ENCODE measurements around the gene FAM136A.

The FAM136A gene

DNA sequence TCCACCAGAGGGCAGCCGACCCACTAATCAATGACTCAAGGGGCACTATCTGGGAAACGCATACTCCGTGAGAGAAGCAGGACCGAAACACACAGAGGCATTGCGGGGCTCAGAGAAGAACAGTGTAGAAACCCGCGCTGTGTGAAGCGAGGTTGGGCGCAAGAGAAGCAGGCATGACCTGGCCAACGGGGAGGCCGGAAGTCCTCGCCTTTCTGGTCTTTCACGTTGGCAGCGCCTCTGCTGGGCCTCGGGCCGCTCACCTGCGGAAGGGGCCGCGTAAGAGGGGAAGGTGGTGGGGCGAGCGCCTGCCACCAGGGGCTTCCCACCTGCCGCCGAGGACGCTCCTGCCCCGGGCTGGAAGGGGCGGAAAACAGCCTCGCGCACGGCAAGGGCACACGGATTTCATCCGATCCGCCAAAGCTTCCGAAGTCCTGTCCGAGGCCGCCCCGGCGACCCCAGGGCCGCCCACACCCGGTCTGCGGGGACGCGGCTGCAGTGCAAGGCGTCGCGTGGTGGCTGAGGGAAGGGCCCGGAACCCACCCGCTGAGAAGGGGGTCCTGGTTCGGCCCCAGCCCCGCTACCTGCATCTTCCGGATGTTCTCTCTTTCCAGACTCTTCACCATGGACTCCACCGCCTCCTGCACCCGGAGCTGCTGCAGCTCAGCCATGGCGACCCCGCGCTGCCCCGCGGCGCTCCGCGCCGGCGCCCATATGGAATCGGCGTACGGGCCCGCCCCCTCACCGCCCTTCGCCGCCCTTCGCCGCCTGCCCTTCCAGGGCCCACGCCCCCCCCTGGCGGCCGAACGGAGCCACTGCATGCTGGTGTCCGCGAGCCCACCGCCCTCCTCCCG lies at the start of gene FAM136A:
FAM136A (minus strand) TSS at position 724 of the 851 bp plus-strand sequence; CDS start at position 668, 56 bp downstream.
- TF ChIP-seq, protein P1, sequence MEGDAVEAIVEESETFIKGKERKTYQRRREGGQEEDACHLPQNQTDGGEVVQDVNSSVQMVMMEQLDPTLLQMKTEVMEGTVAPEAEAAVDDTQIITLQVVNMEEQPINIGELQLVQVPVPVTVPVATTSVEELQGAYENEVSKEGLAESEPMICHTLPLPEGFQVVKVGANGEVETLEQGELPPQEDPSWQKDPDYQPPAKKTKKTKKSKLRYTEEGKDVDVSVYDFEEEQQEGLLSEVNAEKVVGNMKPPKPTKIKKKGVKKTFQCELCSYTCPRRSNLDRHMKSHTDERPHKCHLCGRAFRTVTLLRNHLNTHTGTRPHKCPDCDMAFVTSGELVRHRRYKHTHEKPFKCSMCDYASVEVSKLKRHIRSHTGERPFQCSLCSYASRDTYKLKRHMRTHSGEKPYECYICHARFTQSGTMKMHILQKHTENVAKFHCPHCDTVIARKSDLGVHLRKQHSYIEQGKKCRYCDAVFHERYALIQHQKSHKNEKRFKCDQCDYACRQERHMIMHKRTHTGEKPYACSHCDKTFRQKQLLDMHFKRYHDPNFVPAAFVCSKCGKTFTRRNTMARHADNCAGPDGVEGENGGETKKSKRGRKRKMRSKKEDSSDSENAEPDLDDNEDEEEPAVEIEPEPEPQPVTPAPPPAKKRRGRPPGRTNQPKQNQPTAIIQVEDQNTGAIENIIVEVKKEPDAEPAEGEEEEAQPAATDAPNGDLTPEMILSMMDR (conservative IDR thresholded peaks at IDR 0.05; ENCODE audit: control insufficient read depth, insufficient read depth, low read depth, low read length): peak; percentile 51
- H3K4me3 ChIP-seq (ENCODE audit: control insufficient read depth, low read depth, low read length): peak within 1 kb of the TSS; percentile 84
- peak; percentile 59 for DNase-seq (ENCODE audit: low read depth)

DNA sequence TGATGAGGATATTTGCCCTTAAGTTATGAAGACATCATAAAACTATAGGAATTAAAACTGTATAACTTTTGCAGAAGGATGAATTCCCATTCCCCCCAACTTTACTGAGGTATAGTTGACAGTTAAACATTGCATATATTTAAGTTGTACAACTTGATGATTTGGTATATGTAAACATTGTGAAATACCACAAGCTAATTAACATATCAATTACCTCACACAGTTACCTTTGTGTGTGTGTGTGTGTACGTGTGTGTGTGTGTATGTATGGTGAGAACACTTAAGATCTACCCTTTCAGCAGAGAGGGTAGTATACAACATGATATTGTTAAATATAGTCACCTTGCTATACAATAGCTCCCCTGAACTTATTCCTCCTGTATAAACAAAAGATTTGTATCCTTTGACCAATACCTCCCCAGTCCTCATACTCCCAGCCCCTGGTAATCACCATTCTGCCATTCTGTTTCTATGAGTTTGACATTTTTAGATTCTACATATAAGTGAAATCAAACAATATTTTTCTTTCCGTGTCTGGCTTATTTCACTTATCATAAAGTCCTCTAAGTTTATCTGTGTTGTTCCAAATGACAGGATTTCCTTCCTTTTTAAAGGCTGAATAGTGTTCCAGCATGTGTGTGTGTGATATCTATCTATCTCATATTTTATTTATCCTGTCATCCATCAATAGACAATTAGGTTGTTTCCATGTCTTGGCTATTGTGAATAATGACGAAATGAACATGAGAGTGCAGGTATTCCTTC lies 48.2 kb upstream of the FAM136A start:
- TF ChIP-seq, protein P1 (conservative IDR thresholded peaks at IDR 0.05; ENCODE audit: control insufficient read depth, insufficient read depth, low read depth, low read length): no peak
- no peak for DNase-seq (ENCODE audit: low read depth)
- no peak overlapping the region for H3K4me3 ChIP-seq (ENCODE audit: control insufficient read depth, low read depth, low read length)

DNA sequence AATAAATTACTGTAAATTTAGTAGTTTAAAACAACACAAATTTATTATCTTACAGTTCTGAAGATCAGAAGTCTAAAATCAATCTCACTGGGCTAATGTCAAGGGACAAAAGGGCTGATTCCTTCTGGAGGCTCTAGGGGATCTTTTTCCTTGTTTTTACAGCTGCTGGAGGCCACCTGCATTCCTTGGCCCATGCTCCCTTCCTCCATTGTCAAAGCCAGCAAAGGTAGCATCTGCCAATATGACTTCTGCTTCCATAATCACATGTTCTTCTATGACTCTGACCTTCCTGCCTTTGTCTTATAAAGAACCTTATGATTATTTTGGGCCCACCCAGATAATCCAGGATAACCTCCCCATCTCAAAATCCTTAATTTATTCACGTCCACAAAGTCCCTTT lies 46.0 kb upstream of the FAM136A start:
- H3K4me3 ChIP-seq (ENCODE audit: control insufficient read depth, low read depth, low read length): no peak overlapping the region
- TF ChIP-seq, protein P1 (conservative IDR thresholded peaks at IDR 0.05; ENCODE audit: control insufficient read depth, insufficient read depth, low read depth, low read length): no peak
- no peak for DNase-seq (ENCODE audit: low read depth)

DNA sequence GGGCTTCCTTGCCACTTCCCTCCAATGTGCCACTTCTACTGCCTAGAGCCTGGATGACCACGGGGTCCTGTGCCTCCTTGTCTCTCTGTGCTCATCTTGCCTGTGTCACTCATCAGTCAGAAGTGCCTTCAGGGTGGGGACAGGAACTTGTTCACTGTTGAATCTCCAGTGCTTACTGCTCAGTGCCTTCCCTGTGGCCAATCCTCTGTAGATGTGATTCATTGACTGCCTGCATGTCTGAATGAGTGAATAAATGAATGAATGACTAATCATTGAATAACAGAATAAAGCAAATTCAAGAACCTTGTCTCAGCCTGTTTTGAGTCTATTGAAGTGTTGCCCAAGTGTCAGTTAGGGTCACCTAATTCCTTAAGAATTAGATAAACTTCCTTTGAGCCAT lies 42.3 kb upstream of the FAM136A start:
- no peak overlapping the region for H3K4me3 ChIP-seq (ENCODE audit: control insufficient read depth, low read depth, low read length)
- DNase-seq (ENCODE audit: low read depth): peak; percentile 24
- TF ChIP-seq, protein P1 (conservative IDR thresholded peaks at IDR 0.05; ENCODE audit: control insufficient read depth, insufficient read depth, low read depth, low read length): no peak

DNA sequence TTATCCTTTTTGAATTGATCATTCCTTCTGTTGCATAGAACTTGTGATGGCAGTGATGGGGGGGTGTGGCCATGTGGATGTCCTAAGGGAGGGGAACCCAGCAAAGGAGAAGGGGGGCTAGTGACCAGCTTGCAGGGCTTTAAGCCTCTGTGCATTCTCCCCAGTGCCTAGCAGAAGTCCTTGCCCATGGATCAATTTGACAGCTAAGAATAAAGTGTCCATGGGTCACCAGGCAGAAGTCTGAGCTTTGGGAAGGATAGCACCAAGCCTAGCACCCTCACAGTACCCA lies 39.6 kb upstream of the FAM136A start:
- TF ChIP-seq, protein P1 (conservative IDR thresholded peaks at IDR 0.05; ENCODE audit: control insufficient read depth, insufficient read depth, low read depth, low read length): no peak
- no peak overlapping the region for H3K4me3 ChIP-seq (ENCODE audit: control insufficient read depth, low read depth, low read length)
- DNase-seq (ENCODE audit: low read depth): no peak

DNA sequence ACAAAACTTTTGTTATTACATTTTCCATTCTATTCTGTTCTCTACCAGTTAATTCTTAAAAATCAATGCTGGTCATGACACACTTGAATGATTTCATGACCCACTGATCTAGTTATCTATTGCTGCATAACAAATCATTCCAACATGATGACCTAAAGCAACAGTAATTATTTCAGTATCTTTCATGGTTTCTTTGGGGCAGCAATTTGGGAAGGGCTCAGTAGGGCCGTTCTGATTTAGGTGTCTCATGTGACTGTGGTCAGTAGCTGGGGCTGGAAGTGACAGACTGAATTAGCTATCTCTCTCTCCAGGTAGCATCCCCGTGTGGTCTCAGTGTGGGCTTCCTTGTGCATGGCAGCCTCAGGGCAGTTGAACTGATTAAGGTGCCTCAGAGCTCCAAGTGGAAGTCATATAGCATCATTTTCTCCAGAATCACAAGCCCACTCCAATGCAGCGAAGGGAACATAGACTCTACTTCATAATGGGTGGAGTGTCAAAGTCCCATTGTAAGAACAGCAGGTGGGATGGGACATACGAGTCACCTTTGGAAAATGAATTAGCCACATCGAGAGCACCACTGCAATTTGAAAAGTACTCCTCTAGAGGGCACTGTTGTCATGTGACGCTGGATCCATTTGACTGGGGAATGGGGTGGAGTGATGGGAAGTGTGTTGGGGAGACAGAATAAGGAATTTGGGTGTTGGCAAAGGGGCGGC lies 39.1 kb upstream of the FAM136A start:
- H3K4me3 ChIP-seq (ENCODE audit: control insufficient read depth, low read depth, low read length): no peak overlapping the region
- DNase-seq (ENCODE audit: low read depth): peak; percentile 43
- TF ChIP-seq, protein P1 (conservative IDR thresholded peaks at IDR 0.05; ENCODE audit: control insufficient read depth, insufficient read depth, low read depth, low read length): peak; percentile 92
